PC-9 (cell line): ENCODE data around the gene RCOR3. TPM values are rescaled to one million over a fixed set of nuclear protein-coding genes. Genes with fewer than 3 reads are reported as not detected.

Source experiments
- BruUV-seq: library from RNA; stranded (reverse); fragments of 400-500 nt; replicated peaks from 2 replicates; lab custom pipeline; 2021; lab: Mats Ljungman, UMichigan
- CTCF ChIA-PET: fragments of 300-600 bp; sonication (Branson Sonifier 250); formaldehyde crosslinking; loops from one replicate; lab custom pipeline; 2022; ENCODE audit warnings: antibody characterized with exemption; lab: Charles Lee
- POLR2A ChIA-PET: fragments of 300-600 bp; sonication (Branson Sonifier 250); formaldehyde crosslinking; loops from one replicate; lab custom pipeline; 2022; ENCODE audit warnings: antibody characterized with exemption; ENCODE audit not compliant: unreplicated experiment; lab: Charles Lee
- DNase-seq, 2 experiments: peaks; one replicate each; pipeline versions ENCODE4 v3.0.0 to v3.0.0-alpha.2; 2015 to 2022; ENCODE audit warnings: mixed read lengths in 1 of 2
- H2AFZ ChIP-seq: fragments of 200-600 bp; sonication (generic); 2 replicates; pipeline ENCODE4 v1.8.1; 2017; ENCODE audit warnings: antibody characterized with exemption
- H3F3A ChIP-seq: fragments of 200-600 bp; sonication (generic); 2 replicates; pipeline ENCODE4 v1.8.1; 2017; ENCODE audit warnings: antibody characterized with exemption, mild to moderate bottlenecking, low read depth; ENCODE audit not compliant: insufficient read depth
- H3K27ac ChIP-seq: fragments of 200-600 bp; sonication (generic); 2 replicates; pipeline ENCODE4 v1.6.1; 2016; ENCODE audit warnings: mixed run types
- H3K27me3 ChIP-seq: fragments of 200-600 bp; sonication (generic); 2 replicates; pipeline ENCODE4 v1.6.1; 2016; ENCODE audit warnings: low read depth, mixed run types; ENCODE audit not compliant: insufficient read depth
- H3K36me3 ChIP-seq: fragments of 200-600 bp; sonication (generic); 2 replicates; pipeline ENCODE4 v1.6.1; 2016; ENCODE audit warnings: low read depth, mixed run types
- H3K4me1 ChIP-seq: fragments of 200-600 bp; sonication (generic); replicated peaks from 2 replicates; pipeline ENCODE4 v1.6.1; 2016; ENCODE audit warnings: mixed run types; ENCODE audit not compliant: insufficient read depth
- H3K4me2 ChIP-seq: fragments of 200-600 bp; sonication (generic); 2 replicates; pipeline ENCODE4 v1.6.1; 2017; ENCODE audit warnings: mixed run types
- H3K4me3 ChIP-seq: fragments of 200-600 bp; sonication (generic); 2 replicates; pipeline ENCODE4 v1.6.1; 2016; ENCODE audit warnings: mixed run types
- H3K79me2 ChIP-seq: fragments of 200-600 bp; sonication (generic); 2 replicates; pipeline ENCODE4 v1.6.1; 2017; ENCODE audit warnings: low read depth, mixed run types
- H3K9me2 ChIP-seq: fragments of 200-600 bp; sonication (generic); 2 replicates; pipeline ENCODE4 v1.8.1; 2017; ENCODE audit warnings: mild to moderate bottlenecking; ENCODE audit not compliant: insufficient read depth
- H3K9me3 ChIP-seq: fragments of 200-600 bp; sonication (generic); 2 replicates; pipeline ENCODE4 v1.8.1; 2016; ENCODE audit warnings: low read depth; ENCODE audit not compliant: insufficient read depth
- H4K20me1 ChIP-seq: fragments of 200-600 bp; sonication (generic); 2 replicates; pipeline ENCODE4 v1.8.1; 2017; ENCODE audit not compliant: insufficient read depth
- EZH2 ChIP-seq: fragments of 200-600 bp; sonication (generic); IDR thresholded peaks from 2 replicates; pipeline ENCODE4 v1.8.0; 2017; ENCODE audit warnings: antibody characterized with exemption, low read depth
- intact Hi-C: fragments of 100-400 bp; cut with micrococcal nuclease; formaldehyde crosslinking; loops from one replicate; pipeline ENCODE4 v1.10.0; 2022; ENCODE audit not compliant: unreplicated experiment
- total RNA-seq: library from RNA; stranded (reverse); gene quantifications from 2 replicates; pipeline ENCODE4 v1.2.3, GENCODE V29; 2021
- TF ChIP-seq, protein P1 (sequence below): fragments of 200-600 bp; sonication (generic); conservative IDR thresholded peaks from 2 replicates; pipeline ENCODE4 v1.6.1; 2017; ENCODE audit warnings: mixed run types, antibody characterized with exemption, mild to moderate bottlenecking, moderate library complexity

Gene RCOR3
- total RNA-seq, 1 experiment from 2014 or later, result 48.7 TPM

DNA sequence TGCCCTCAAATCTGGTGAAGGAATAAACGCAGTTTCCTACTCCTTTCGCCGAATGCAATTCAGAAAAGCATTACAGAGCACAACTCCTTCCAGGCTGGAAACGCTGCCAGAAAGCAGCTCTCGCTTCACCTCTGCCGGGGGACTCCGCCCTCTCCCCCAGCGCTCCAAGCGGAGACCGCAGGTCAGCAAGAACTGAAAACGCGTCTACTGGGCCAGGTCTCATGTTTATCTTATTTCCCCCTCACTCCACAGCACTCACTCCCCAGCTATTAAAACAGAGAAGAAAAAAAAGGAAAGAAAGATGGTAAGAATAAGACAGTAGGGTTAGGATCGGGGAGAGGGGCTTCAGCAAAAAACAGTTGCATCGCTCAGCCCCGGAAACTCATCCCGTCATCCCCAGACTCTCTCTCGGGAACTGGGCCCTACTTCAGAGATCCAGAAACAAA, 833 bp upstream of the RCOR3 start:
- H4K20me1 ChIP-seq, result no peaks in the 10 kb centered on the region; the same call in 1 of the 2 replicates
- ChIA-PET CTCF (interaction anchor here (0.6 to 0.7 kb wide), 3 partner anchors 49 to 123 kb away, joined by 3 read pairs; no protein-coding TSS in a partner anchor), POLR2A (interaction anchor here (0.6 kb wide), 1 partner anchor 1927 kb away, joined by 3 read pairs; no protein-coding TSS in a partner anchor)
- peaks cover 20% of the 10 kb centered on the region for H3K4me1 ChIP-seq
- peaks cover 25% of the 10 kb centered on the region; the same call in 1 of the 2 replicates for H3F3A ChIP-seq
- intact Hi-C loops, result loop anchor here (2.0 to 5.0 kb wide), 3 partner anchors 124 to 661 kb away; partner anchors contain the start of gene KCNH1
- no peak for TF ChIP-seq EZH2
- peaks cover 17% of the 10 kb centered on the region for H3K79me2 ChIP-seq
- peak overlapping the region; percentile 58 for H3K4me3 ChIP-seq
- no peaks in the 10 kb centered on the region for H3K9me3 ChIP-seq
- no peaks in the 10 kb centered on the region for H3K9me2 ChIP-seq
- no peaks in the 10 kb centered on the region for H3K36me3 ChIP-seq
- no peaks in the 10 kb centered on the region for H3K27me3 ChIP-seq
- H3K27ac ChIP-seq, result peak overlapping the region; percentile 79
- H2AFZ ChIP-seq, result peak overlapping the region; percentile 99
- H3K4me2 ChIP-seq, result peak overlapping the region; percentile 94
- DNase-seq, result peak; percentile 67 to 69
- BruUV-seq, result TSS peak; percentile 90

DNA sequence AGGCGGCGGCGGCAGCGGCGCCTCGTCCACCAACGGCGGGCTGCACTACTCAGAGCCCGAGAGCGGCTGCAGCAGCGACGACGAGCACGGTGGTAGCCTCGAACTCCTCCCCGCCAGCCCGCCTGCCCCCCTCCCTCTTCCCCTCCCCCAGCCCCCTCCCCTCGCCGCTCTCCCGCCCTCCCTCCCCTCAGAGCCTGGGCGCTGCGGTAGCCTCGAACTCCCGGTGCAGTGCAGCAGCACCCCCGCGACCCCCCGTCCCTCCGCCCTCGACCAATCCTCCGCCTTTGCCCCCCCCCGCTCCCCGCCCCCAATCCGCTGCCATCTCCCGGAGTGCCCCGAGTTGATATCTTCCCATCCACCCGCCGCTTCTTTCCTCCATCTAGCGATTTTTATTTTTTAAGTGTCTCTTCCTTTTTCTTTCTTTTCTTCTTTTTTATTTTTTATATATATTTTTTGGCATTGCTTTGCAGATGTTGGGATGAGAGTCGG, 516 bp downstream of the RCOR3 start:
- Histone ChIP-seq H2AFZ (peak overlapping the region; percentile 93), H3K27ac (peak overlapping the region; percentile 54; the same call in 1 of the 2 replicates), H3F3A (peaks cover 25% of the 10 kb centered on the region), H3K36me3 (peaks cover 9% of the 10 kb centered on the region; the same call in 1 of the 2 replicates), H4K20me1 (no peaks in the 10 kb centered on the region; the same call in 1 of the 2 replicates), H3K4me3 (peak overlapping the region; percentile 98), H3K9me3 (no peaks in the 10 kb centered on the region), H3K27me3 (no peaks in the 10 kb centered on the region), H3K9me2 (no peaks in the 10 kb centered on the region), H3K79me2 (peaks cover 17% of the 10 kb centered on the region), H3K4me2 (peak overlapping the region; percentile 79), H3K4me1 (peaks cover 20% of the 10 kb centered on the region)
- intact Hi-C loops, result loop anchor here (1.0 to 5.0 kb wide), 4 partner anchors 125 to 662 kb away; partner anchors contain the start of gene KCNH1
- no TSS peak for BruUV-seq
- ChIA-PET POLR2A (interaction anchor here (0.7 kb wide), 1 partner anchor 931 kb away, joined by 21 read pairs; the partner anchor contains the start of gene HHAT), CTCF (no interaction called here)
- no peak for DNase-seq
- TF ChIP-seq, protein P1, sequence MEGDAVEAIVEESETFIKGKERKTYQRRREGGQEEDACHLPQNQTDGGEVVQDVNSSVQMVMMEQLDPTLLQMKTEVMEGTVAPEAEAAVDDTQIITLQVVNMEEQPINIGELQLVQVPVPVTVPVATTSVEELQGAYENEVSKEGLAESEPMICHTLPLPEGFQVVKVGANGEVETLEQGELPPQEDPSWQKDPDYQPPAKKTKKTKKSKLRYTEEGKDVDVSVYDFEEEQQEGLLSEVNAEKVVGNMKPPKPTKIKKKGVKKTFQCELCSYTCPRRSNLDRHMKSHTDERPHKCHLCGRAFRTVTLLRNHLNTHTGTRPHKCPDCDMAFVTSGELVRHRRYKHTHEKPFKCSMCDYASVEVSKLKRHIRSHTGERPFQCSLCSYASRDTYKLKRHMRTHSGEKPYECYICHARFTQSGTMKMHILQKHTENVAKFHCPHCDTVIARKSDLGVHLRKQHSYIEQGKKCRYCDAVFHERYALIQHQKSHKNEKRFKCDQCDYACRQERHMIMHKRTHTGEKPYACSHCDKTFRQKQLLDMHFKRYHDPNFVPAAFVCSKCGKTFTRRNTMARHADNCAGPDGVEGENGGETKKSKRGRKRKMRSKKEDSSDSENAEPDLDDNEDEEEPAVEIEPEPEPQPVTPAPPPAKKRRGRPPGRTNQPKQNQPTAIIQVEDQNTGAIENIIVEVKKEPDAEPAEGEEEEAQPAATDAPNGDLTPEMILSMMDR, result no peak
- TF ChIP-seq EZH2, result no peak

DNA sequence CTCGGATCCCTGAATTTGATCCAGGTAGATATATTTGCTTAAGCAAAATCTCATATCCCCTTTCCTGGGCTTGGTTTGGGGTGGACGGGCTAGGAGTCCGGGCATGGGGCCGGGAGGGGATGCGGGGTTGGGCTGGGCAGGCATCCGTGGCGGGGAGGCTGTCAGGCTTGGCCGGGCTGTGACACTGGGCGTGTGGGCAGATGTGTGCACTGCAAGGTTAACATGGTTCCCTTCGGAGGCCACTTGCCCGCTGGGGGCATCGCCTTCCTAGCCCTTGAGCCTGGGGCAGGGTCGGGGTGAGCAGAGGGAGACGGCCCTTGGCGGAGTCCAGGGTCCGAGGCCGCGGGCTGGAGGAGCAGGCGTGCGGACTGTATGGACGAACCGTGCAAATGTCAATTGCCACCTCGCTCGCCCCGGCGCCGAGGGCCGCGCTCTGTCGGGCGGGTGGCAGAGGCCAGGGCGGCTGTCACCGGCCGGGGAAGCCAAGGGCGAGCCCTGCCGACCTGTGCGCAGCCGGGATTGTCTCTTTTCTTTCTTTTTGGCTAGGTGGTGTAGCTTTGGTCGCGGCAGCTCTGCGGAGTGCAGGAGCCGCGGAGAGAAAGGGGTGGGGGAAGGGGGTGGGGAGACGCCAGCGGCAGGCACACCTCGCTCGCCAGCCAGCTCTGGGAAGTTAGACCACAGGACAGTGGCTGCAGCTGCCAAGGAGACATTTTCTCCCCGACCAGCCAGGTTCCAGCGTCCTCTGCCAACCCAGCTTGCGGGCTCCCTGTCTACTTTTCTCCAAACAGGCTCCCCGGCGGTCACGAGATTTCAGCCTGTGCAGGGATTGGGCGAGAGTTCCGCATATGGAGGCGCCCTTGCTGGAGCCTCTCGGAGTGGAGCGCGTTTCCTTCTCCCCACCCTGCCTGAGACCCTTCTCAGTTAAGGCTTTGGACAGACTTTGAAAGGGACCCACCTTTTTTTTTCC, 1.3 kb downstream of the RCOR3 start:
- no peaks in the 10 kb centered on the region for H3K9me3 ChIP-seq
- H3K79me2 ChIP-seq, result peaks cover 17% of the 10 kb centered on the region
- H3K27ac ChIP-seq, result peak overlapping the region; percentile 9; the same call in 1 of the 2 replicates
- peak overlapping the region; percentile 79 for H3K4me2 ChIP-seq
- intact Hi-C loops, result loop anchor here (1.0 kb wide), 1 partner anchor 255 kb away; no protein-coding TSS in a partner anchor
- ChIA-PET CTCF (interaction anchor here (0.7 kb wide), 1 partner anchor 23 kb away, joined by 3 read pairs; no protein-coding TSS in a partner anchor), POLR2A (interaction anchor here (0.6 to 0.7 kb wide), 3 partner anchors 12 to 932 kb away, joined by 3 to 21 read pairs (median 9); partner anchors contain the start of gene HHAT)
- TF ChIP-seq, protein P1, result no peak
- no peak for TF ChIP-seq EZH2
- H3K27me3 ChIP-seq, result no peaks in the 10 kb centered on the region
- H3K4me3 ChIP-seq, result peak overlapping the region; percentile 98
- no peaks in the 10 kb centered on the region; the same call in 1 of the 2 replicates for H4K20me1 ChIP-seq
- DNase-seq, result peak; percentile 57 to 70
- peaks cover 20% of the 10 kb centered on the region for H3K4me1 ChIP-seq
- H3K9me2 ChIP-seq, result no peaks in the 10 kb centered on the region
- peaks cover 11% of the 10 kb centered on the region; the same call in 1 of the 2 replicates for H3K36me3 ChIP-seq
- H2AFZ ChIP-seq, result peak overlapping the region; percentile 80
- TSS peak; percentile 31 for BruUV-seq
- H3F3A ChIP-seq, result peaks cover 25% of the 10 kb centered on the region
